Ovary (tissue), 3 donors: Measurements from ENCODE around the gene PAK4.

Experiments
- CTCF ChIP-seq, 3 donors: fragments of 450-650 bp in 2 of 3; fragments of 200-600 bp in 1 of 3; IDR thresholded peaks; one replicate each; pipeline versions ENCODE4 v1.5.1 to v1.8.0; 2016 to 2022; ENCODE audit warnings: antibody characterized with exemption in 3 of 3, mild to moderate bottlenecking in 1 of 3
- POLR2A ChIP-seq: fragments of 450-650 bp; IDR thresholded peaks from one replicate; pipeline ENCODE4 v1.6.1; 2017; ENCODE audit warnings: antibody characterized with exemption, mild to moderate bottlenecking, moderate library complexity
- donor health status: DM: no; HTN: no; CAD: no.

- TF ChIP-seq CTCF (IDR thresholded peaks at IDR 0.05) (no peak), POLR2A (no peak)
These were observed 49.3 kb downstream of the PAK4 start for GRCh38 chr19:39174558-39175544.
